DMS53 treated with DMSO at 0.1 percent for 48 hours (cell line): ENCODE results near the gene GPR18.
A peak's percentile ranks its signal among the peaks of the same experiment; 100 is the strongest.

Source experiments
- DNase-seq: peaks from one replicate; lab custom pipeline; 2025; ENCODE audit not compliant: unreplicated experiment; lab: John Stamatoyannopoulos, UW

The GPR18 gene

GRCh38 chr13:99258210-99258860 lies at the start of gene GPR18:
Gene GPR18, minus strand, starts transcription at chr13:99258379. Its CDS starts 2,507 bp downstream, at chr13:99255872.
- DNase-seq: no peak

GRCh38 chr13:99307648-99308339 lies 49.6 kb upstream of the GPR18 start:
- peak; percentile 18 for DNase-seq

- DNase-seq: no peak
Measured at GRCh38 chr13:99307247-99307646, 49.1 kb upstream of the GPR18 start, which contains the start of gene GPR183. Gene GPR183, minus strand, starts transcription at chr13:99307399. Its CDS starts 11,254 bp downstream, at chr13:99296145.

GRCh38 chr13:99305566-99305965 lies 47.4 kb upstream of the GPR18 start:
- no peak for DNase-seq

- no peak for DNase-seq
Measured at GRCh38 chr13:99305158-99305557, 47.0 kb upstream of the GPR18 start.

GRCh38 chr13:99304541-99304940 lies 46.4 kb upstream of the GPR18 start:
- DNase-seq: no peak

- DNase-seq: no peak
Measured at GRCh38 chr13:99303863-99304521, 45.8 kb upstream of the GPR18 start.

GRCh38 chr13:99302637-99303505 lies 44.7 kb upstream of the GPR18 start:
- DNase-seq: no peak

- DNase-seq: no peak
Measured at GRCh38 chr13:99301913-99302636, 43.9 kb upstream of the GPR18 start.

- DNase-seq: no peak
Measured at GRCh38 chr13:99301056-99301838, 43.1 kb upstream of the GPR18 start.

- no peak for DNase-seq
Measured at GRCh38 chr13:99299920-99300341, 41.8 kb upstream of the GPR18 start.

- no peak for DNase-seq
Measured at GRCh38 chr13:99299256-99299919, 41.2 kb upstream of the GPR18 start.

GRCh38 chr13:99298056-99298455 lies 39.9 kb upstream of the GPR18 start:
- DNase-seq: no peak

GRCh38 chr13:99297331-99297730 lies 39.2 kb upstream of the GPR18 start:
- DNase-seq: no peak

GRCh38 chr13:99296398-99296797 lies 38.2 kb upstream of the GPR18 start:
- DNase-seq: no peak

- no peak for DNase-seq
Measured at GRCh38 chr13:99295488-99296252, 37.5 kb upstream of the GPR18 start.

- DNase-seq: no peak
Measured at GRCh38 chr13:99294958-99295357, 36.8 kb upstream of the GPR18 start.

GRCh38 chr13:99294198-99294597 lies 36.0 kb upstream of the GPR18 start:
- no peak for DNase-seq
